Uterus (tissue), 2 donors: Measurements from ENCODE around the gene GPR135.

Experiments used
- POLR2A ChIP-seq, 2 donors: fragments of 450-650 bp; IDR thresholded peaks; one replicate each; pipeline ENCODE4 v1.6.1; 2016; ENCODE audit warnings: antibody characterized with exemption in 2 of 2, mild to moderate bottlenecking in 1 of 2, moderate library complexity in 1 of 2
- TF ChIP-seq, protein P1 (sequence below), 4 experiments: fragments of 200-600 bp in 2 of 4; fragments of 450-650 bp in 2 of 4; sonication (generic) in 2 of 4; IDR thresholded peaks; one replicate each; pipeline ENCODE4 v1.5.1; 2016 to 2019; ENCODE audit warnings: antibody characterized with exemption in 4 of 4, mild to moderate bottlenecking in 2 of 4, moderate library complexity in 1 of 4

DNA sequence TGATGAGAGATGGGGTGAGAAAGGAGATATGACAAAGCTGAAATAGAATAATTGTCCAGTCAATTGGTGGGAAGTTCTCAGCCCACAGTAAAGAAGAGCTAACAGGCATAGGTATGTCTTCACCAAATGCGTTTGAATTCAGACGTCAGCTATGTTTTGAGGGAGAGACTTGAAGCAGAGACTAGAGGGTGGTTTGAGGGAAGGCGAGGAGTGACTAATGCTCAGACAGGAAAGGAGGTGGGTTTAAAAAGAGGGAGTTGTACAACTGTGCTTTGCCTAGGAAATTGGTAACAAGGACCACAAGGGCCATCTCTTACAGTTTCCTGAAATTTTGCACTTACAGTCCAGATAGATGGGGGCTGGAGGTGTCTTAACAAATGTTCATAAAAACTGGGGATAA is 25.6 kb upstream of the GPR135 start:
- TF ChIP-seq, protein P1, sequence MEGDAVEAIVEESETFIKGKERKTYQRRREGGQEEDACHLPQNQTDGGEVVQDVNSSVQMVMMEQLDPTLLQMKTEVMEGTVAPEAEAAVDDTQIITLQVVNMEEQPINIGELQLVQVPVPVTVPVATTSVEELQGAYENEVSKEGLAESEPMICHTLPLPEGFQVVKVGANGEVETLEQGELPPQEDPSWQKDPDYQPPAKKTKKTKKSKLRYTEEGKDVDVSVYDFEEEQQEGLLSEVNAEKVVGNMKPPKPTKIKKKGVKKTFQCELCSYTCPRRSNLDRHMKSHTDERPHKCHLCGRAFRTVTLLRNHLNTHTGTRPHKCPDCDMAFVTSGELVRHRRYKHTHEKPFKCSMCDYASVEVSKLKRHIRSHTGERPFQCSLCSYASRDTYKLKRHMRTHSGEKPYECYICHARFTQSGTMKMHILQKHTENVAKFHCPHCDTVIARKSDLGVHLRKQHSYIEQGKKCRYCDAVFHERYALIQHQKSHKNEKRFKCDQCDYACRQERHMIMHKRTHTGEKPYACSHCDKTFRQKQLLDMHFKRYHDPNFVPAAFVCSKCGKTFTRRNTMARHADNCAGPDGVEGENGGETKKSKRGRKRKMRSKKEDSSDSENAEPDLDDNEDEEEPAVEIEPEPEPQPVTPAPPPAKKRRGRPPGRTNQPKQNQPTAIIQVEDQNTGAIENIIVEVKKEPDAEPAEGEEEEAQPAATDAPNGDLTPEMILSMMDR (IDR thresholded peaks at IDR 0.05): no peak
- TF ChIP-seq POLR2A (IDR thresholded peaks at IDR 0.05): no peak
